ENCODE data around the gene CTNND1.

The CTNND1 gene

GRCh38 chr11:57812634-57813033, 51.0 kb downstream of the CTNND1 start:
- Histone ChIP-seq H3K9me2 (replicated peaks; ENCODE audit: insufficient read depth, low read length) (no peaks in the 10 kb centered on the region), H3K9ac (ENCODE audit: low read length) (no peak overlapping the region), H3K79me2 (ENCODE audit: insufficient read depth, low read length) (no peaks in the 10 kb centered on the region), H3F3A (ENCODE audit: insufficient read depth) (no peaks in the 10 kb centered on the region), H3K9me3 (ENCODE audit: insufficient read depth, low read length) (no peaks in the 10 kb centered on the region), H3K27ac (ENCODE audit: low read depth, low read length) (no peak overlapping the region), H3K4me2 (ENCODE audit: low read depth, low read length, poor library complexity, severe bottlenecking) (no peak overlapping the region), H2AFZ (ENCODE audit: low read depth, low read length, severe bottlenecking) (no peak overlapping the region), H3K4me3 (ENCODE audit: insufficient read depth, low read length, poor library complexity, severe bottlenecking) (no peak overlapping the region), H3K36me3 (ENCODE audit: low read length) (no peaks in the 10 kb centered on the region), H4K20me1 (ENCODE audit: low read depth, low read length) (no peaks in the 10 kb centered on the region), H3K27me3 (ENCODE audit: low read length) (no peaks in the 10 kb centered on the region)
- TF ChIP-seq EZH2phosphoT487 (conservative IDR thresholded peaks at IDR 0.05; ENCODE audit: low read length): no peak
- TF ChIP-seq, protein P1, sequence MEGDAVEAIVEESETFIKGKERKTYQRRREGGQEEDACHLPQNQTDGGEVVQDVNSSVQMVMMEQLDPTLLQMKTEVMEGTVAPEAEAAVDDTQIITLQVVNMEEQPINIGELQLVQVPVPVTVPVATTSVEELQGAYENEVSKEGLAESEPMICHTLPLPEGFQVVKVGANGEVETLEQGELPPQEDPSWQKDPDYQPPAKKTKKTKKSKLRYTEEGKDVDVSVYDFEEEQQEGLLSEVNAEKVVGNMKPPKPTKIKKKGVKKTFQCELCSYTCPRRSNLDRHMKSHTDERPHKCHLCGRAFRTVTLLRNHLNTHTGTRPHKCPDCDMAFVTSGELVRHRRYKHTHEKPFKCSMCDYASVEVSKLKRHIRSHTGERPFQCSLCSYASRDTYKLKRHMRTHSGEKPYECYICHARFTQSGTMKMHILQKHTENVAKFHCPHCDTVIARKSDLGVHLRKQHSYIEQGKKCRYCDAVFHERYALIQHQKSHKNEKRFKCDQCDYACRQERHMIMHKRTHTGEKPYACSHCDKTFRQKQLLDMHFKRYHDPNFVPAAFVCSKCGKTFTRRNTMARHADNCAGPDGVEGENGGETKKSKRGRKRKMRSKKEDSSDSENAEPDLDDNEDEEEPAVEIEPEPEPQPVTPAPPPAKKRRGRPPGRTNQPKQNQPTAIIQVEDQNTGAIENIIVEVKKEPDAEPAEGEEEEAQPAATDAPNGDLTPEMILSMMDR (IDR thresholded peaks at IDR 0.05; ENCODE audit: insufficient read depth, low read length, poor library complexity, severe bottlenecking): no peak

- H3K36me3 ChIP-seq (ENCODE audit: low read length): no peaks in the 10 kb centered on the region
Measured at GRCh38 chr11:57815476-57815875, 53.9 kb downstream of the CTNND1 start.

GRCh38 chr11:57815877-57816276, 54.3 kb downstream of the CTNND1 start:
- Histone ChIP-seq H4K20me1 (ENCODE audit: low read depth, low read length) (no peaks in the 10 kb centered on the region), H3K4me2 (ENCODE audit: low read depth, low read length, poor library complexity, severe bottlenecking) (no peak overlapping the region), H3K9ac (ENCODE audit: low read length) (no peak overlapping the region), H2AFZ (ENCODE audit: low read depth, low read length, severe bottlenecking) (no peak overlapping the region), H3K9me3 (ENCODE audit: insufficient read depth, low read length) (no peaks in the 10 kb centered on the region), H3K27me3 (ENCODE audit: low read length) (no peaks in the 10 kb centered on the region), H3K9me2 (replicated peaks; ENCODE audit: insufficient read depth, low read length) (no peaks in the 10 kb centered on the region), H3K36me3 (ENCODE audit: low read length) (no peaks in the 10 kb centered on the region), H3K79me2 (ENCODE audit: insufficient read depth, low read length) (no peaks in the 10 kb centered on the region), H3K27ac (ENCODE audit: low read depth, low read length) (no peak overlapping the region), H3K4me3 (ENCODE audit: insufficient read depth, low read length, poor library complexity, severe bottlenecking) (no peak overlapping the region), H3F3A (ENCODE audit: insufficient read depth) (no peaks in the 10 kb centered on the region)
- no peak for TF ChIP-seq EZH2phosphoT487 (conservative IDR thresholded peaks at IDR 0.05; ENCODE audit: low read length)
- TF ChIP-seq, protein P1 (IDR thresholded peaks at IDR 0.05; ENCODE audit: insufficient read depth, low read length, poor library complexity, severe bottlenecking): no peak

More at GRCh38 chr11:57815476-57815875, 53.9 kb downstream of the CTNND1 start:
- Histone ChIP-seq H3K4me2 (ENCODE audit: low read depth, low read length, poor library complexity, severe bottlenecking) (no peak overlapping the region), H3K9me3 (ENCODE audit: insufficient read depth, low read length) (no peaks in the 10 kb centered on the region), H4K20me1 (ENCODE audit: low read depth, low read length) (no peaks in the 10 kb centered on the region), H3F3A (ENCODE audit: insufficient read depth) (no peaks in the 10 kb centered on the region), H3K9me2 (replicated peaks; ENCODE audit: insufficient read depth, low read length) (no peaks in the 10 kb centered on the region), H3K9ac (ENCODE audit: low read length) (no peak overlapping the region), H3K79me2 (ENCODE audit: insufficient read depth, low read length) (no peaks in the 10 kb centered on the region), H3K27me3 (ENCODE audit: low read length) (no peaks in the 10 kb centered on the region), H3K27ac (ENCODE audit: low read depth, low read length) (no peak overlapping the region), H2AFZ (ENCODE audit: low read depth, low read length, severe bottlenecking) (no peak overlapping the region), H3K4me3 (ENCODE audit: insufficient read depth, low read length, poor library complexity, severe bottlenecking) (no peak overlapping the region)
- TF ChIP-seq, protein P1 (IDR thresholded peaks at IDR 0.05; ENCODE audit: insufficient read depth, low read length, poor library complexity, severe bottlenecking): no peak
- no peak for TF ChIP-seq EZH2phosphoT487 (conservative IDR thresholded peaks at IDR 0.05; ENCODE audit: low read length)

All from SU-DHL-6 (cell line).